GM19438 (cell line): Measurements from ENCODE around the gene HMGN4.
"Not testable (repeated sequence)": the region's sequence is repeated elsewhere in the genome, so short reads cannot be mapped to it uniquely, and the experiment has no call there.

Experiments used
- ATAC-seq: cut with Tn5 transposase; IDR thresholded peaks from one replicate; pipeline ENCODE4 v1.9.1; 2021; ENCODE audit warnings: low read depth; ENCODE audit not compliant: unreplicated experiment

HMGN4 gene

DNA sequence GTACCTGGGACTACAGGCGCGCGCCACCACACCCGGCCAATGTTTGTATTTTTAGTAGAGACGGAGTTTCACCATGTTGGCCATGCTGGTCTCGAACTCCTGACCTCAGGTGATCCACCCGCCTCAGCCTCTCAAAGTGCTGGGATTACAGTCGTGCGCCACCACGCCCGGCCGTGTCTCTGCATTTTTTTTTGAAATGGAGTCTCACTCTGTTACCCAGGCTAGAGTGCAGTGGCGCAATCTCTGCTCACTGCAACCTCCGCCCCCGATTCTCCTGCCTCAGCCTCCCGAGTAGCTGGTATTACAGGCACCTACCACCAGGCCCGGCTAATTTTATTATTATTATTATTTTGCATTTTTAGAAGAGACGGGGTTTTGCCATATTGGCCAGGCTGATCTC lies 9.2 kb downstream of the HMGN4 start:
- not testable (repeated sequence) for ATAC-seq

DNA sequence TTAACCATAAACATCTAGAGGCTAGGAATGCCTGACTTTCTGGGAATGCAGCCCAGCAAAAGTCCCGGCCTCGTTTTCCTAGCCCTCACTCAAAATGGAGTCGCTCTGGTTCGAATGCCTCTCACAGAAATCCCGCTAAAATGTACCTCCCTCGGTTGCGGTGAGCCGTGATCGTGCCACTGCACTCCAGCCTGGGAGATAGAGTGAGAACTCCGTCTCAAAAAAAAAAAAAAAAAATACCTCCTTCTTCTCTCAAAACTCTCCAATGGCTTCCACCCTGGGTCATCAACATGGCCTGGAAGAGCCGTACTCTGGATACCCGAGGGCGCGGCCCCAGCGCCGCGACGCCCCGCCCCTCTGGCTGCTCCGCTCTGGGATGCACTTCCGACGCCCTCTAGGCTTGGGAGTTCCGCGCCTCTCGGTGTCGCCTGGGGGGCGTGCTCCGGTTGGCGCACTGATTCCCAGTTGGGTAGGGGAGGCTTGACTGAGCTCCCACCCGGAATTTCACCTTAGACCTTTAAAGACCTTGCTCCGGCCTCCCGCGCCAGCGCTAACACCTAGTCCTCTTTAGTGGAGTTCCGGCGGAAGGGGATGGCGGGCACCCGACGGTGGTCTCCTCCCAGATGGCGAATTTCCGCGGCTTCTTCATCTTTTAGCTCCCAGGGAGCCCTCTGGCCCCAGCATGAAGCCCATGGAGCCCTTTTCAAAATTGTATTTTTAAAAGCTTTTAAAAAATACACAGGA lies 12.3 kb downstream of the HMGN4 start:
- peak; percentile 37 for ATAC-seq

DNA sequence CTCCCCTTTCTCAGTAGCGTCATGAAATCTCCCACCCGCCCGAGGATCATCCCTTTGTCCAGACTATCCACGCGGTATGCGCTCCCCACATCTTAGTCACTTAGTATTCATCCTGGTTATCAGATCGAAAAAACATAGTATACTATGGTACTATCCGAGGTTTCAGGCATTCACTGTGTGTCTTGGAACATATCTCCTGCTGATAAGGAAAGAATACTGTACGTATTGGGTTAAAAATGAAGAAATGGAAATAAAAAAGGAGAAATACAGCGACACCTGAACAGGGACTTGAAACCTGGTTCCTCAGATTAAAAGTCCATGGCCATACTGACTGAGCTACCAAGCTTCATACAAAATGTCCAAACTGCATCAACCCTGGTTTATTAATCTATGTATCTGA lies 14.0 kb downstream of the HMGN4 start:
- no peak for ATAC-seq

DNA sequence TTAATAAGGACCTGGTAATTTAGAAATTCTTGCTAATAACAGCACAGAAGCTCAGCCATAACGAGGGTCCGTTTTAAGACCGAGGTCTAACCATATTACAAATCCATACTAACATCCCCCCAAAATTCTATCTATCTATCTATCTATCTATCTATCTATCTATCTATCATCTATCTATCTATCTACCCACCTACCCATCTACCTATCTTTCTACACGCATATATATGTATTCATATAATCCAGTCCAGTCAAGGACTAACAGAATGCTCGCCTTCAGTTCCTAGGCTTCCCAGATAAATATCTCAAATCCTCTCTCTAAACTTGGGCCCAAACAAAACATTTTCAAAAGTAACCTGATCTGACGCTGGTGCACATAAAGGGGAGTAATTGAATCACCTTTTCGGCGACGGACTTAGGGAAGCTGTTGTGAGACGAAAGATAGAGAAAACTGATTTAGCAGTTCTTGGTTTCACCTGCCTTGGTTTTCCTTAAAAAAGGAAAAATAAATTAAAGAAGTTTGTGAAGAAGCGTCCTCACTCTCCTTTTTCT lies 14.5 kb downstream of the HMGN4 start:
- no peak for ATAC-seq

DNA sequence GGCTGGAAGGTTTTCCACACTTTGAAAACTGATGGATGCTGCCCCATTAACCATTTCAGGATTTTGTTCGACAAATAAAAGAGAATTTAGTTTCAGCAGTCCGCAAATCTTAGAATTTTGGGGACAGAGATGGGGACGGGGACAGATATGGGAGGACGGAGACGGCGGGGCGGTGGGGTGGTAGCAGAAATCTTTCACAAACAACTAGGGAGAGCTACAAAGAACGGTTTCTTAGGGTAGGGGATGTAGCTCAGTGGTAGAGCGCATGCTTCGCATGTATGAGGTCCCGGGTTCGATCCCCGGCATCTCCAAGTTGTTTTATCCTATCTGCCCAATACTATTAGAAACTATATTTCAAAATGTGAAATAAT lies 15.1 kb downstream of the HMGN4 start:
- no peak for ATAC-seq

DNA sequence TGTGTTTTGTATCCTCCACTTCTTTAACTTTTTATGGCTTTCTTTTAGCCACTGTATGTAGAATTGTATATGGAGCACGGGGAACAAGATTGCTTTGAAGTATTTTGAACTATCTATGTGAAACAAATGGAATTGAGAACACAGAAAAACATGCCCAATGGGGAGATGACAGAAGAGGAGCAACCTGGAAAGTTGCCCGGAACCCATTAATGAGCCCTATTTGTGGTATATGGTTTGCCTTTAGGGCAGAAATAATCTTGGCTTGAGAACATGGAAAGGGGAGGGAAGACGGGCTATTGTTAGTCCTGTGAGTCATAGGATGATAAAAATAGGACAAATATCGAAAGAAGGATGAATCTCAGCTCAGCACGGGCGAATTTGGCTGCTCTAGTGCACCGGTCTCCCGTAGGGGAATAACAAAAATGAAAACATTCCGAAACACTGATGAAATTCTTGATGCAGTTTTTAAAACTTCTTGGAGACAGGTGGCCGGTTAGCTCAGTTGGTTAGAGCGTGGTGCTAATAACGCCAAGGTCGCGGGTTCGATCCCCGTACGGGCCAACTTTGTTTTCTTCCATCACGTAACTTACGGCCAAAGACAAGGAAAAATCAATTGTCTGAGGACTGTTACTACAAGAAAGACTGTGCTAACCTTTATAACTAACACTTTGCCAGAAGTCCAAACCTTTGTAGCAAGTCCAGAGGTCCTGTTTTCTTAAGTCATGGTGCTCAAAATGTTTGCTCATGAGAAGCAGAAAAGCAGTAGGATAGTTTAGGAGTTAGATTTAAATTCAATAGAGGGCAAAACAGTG lies 15.7 kb downstream of the HMGN4 start:
- ATAC-seq: no peak

DNA sequence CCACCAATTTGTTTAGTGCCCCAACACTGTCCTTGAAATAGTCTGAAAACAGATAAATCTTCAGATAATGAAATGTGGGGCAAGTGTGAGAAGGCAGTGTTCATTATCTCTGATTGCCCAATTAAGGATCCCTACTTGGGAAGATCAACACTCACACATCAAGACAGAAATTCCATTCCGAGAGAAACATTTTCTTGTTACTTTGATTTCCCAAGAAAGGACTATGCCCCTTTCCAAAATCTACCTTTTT lies 16.2 kb downstream of the HMGN4 start:
- ATAC-seq: no peak

DNA sequence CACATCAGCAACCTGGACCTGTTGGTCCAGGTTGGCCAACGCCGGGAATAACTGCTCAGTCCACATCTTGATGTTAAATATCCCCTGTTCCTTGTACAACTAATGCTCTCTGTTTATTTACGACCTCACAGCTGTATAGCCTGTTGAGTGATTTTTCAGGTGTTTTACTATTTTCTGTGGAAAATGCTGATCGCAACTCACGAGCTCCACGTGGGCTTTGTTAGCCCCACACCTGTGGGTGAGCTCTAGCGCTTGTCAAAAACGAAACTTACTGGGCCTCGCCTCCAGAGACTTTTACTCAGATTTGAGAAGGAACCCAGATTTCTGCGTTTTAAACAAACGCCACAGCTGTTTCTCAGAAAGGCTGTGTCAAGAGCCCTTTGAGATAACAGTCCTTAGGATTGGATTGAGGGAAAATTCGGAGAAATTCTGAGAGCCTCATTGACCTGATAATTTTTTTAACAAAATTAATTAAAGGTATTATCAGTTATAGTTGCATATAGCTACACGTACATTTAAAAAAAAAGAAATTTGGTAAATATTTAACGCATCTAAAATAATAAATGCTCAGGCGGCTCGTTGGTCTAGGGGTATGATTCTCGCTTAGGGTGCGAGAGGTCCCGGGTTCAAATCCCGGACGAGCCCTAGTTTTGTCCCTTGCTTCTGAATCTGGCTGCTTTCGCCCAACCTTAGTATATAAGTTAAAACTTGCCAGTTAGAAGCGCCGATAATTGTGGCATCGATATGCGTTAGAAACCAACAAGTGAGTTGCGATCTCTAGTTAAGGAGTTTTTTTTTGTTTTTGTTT lies 16.7 kb downstream of the HMGN4 start:
- no peak for ATAC-seq

DNA sequence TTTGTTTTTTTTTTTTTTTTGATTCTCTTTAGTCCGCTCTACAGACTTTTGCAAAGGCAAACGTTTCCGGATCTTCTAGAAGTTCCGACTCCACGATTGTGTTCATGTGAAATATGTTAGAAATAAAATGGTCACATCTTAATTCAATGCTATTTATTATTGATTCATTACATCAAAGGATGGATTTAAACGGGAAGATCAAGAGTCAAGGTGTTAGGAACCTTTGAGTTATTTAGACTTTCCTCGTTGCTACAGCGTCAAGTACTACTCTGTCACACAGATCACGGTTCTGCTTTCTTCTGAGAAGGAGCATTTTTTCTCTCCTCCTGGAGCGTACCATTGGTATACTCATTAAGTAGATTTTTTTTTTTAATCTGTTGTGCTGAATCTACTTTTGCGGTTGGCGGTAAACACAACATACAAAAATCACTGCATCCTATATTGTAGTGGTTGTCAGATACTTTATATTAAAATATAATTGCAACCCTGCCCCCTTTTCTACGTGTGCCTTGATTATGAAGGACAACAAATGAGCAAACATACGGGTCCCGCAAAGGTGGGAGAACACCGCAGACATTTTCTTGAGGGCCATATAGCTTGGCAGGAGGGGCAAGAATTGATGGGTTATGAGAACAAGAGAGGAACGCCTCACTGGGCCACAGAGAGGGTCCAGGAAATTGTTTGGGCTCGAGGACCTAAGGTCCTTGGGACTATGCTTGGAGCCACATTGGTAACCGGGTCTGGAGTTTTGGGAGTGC lies 17.5 kb downstream of the HMGN4 start:
- no peak for ATAC-seq

DNA sequence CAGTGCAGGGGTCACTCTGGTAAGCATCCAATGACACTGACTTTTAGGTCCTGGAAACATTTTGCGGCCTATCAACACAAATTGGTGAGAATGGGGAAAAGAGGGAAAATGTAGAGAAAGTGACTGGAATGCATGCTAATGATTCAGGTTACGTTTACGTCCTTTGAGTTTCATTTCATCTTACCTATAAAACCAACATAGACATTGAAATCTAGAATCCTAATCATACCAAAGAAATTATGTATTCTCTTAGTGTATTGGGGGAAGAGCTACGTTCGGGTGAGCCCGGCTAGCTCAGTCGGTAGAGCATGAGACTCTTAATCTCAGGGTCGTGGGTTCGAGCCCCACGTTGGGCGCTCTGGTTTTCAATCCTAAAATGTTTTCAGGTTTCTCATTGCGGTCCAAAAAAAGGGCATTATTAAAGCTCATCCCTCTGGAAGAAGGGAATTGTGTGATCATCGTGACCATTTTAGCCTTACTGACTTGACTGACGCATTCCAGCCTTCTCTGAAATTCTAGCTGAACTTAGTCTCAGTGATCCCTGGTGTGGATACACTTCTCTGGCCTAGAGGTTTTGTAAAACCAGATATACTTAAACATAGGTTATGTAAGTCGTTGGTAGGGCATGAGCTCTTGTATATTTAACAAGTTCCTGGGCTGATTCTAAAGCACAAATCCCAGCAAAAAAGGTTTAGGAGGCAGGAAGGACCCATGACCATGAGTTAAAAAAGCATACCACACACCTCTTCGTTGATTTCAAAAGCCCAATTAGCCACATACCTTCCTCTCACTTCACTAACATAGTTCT lies 18.3 kb downstream of the HMGN4 start:
- ATAC-seq: no peak

DNA sequence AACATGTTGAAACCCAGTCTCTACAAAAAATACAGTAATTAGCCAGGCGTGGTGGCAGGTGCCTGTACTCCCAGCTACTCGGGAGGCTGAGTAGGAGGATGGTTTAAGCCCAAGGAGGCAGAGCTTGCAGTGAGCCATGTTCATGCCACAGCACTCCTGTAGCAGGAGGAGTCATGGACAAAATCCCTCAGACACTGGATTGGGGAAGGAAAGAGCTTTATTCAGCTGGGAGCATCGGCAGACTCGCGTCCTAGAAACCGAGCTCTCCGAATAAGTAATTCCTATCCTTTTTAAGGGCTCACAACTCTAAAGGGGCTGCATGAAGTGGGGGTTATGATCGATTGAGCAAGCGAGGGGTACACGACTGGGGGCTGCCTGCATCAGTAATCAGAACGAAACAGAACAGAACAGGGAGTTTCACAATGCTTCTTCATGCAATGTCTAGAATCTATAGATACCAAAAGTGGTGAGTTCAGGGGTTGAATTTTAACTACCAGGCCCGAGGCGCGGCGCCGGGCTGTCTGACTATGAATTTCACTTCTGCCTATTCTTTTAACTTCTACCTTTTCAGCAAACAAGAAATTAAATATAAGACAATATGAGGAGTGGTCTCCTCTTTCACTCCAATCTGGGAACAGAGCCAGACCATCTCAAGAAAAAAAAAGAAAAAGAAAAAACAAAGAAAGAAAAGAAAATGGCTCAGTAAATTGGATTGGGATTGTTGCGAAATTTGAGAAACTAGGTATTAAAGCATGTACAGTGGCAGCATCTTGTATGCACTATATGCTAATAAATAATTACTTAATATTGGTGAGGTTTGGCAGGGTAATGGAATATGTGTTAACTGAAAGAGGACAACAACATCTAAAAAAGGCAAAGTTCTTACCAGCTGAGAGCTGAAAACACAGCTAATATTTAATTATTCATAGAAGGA lies 23.6 kb downstream of the HMGN4 start:
- ATAC-seq: no peak

DNA sequence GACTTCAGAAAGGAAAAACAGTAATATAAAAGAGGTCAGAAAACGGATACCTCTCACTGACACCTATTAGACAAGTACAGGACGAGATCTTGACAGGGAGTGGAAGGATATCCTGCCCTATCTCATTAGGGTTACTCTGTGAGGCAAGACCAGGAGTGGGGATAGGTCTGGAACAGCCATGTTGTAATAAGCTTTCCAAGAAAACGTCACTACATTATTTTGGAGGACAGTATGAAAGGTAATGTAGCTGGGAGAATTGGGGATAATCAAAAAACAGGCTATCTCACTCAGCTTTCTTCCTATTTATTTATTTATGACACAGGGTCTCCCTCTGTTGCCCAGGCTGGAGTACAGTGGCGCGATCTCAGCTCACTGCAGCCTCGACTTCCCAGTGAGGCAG lies 25.3 kb downstream of the HMGN4 start:
- no peak for ATAC-seq

DNA sequence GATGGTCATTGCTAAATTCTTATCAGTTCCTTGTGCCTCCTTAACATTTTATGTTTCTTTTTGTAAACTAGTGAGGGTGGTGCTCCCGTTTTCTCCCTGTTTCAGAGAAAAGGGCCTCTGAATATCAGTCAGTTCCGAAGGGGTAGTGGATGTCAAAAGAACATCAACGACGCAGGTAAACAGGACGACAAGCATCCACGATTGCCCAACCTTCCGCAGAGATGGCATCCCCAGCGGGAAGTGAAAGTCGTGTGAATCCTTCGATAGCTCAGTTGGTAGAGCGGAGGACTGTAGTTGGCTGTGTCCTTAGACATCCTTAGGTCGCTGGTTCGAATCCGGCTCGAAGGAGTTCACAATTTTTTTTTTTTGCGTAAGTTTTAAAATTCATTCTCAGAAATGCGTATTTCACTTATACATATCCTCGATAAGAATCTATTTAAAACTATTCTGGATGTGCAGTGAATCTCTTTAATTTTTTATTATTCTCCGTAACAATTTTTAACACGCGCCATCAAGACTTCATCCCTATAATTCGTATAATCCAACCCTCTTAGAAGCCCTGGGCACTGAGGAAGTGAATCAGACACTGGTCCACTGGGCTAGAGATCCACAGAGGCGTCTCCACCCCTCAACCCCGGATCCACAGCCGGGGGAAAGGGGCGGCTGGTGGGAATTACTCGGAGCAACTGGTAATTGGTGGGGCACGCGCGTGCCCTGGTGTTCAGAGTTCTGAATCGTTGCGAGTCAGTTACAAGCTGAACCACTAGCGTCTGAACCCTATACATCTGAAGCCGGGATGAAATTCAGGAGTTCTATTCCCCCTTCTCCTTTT lies 30.7 kb downstream of the HMGN4 start:
- ATAC-seq: peak; percentile 67

DNA sequence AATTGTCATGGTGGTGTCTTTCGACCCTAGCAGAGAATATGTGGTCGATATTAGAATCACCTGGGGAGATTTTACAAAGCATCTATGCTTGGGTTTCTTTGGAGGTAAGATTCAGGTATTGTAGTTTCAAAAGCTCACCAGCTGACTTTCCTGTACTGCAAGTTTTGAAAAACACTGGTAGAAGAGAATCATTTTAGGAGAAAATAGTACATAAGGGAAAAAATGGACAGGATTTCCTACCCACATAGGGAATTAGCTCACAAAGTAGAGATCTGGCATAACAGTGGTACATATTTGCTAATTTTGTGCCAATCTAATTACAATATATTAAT lies 31.2 kb downstream of the HMGN4 start:
- no peak for ATAC-seq

DNA sequence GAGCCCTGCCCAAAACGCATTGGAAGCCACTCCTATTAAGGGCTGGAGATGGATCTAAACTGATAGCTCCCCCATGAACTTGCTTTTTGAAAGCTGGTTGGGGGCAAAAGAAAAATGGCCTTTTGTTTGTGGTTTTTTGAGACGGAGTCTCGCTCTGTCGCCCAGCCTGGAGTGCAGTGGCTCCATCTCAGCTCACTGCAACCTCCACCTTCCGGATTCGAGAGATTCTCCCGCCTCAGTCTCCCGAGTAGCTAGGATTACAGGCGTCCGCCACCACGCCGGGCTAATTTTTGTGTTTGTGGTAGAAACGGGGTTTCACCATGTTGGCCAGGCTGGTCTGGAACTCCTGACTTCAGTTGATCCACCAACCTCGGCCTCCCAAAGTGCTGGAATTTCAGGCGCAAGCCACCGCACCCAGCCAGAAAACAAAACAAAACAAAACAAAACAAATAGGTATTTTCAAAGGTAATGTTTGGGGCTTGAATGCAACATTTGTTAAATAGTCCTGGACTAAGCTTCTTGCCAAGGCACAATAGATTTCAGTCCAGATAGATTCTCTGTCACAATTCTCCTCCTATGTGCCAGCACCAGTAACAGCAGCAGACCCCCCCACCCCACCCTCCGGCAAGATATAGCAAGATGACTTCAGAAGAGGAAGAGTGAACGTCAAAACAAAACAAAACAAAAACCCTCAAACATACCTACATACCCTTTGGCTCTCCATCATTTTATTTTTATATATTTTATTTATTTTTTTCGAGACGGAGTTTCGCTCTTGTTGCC lies 32.1 kb downstream of the HMGN4 start:
- no peak for ATAC-seq

DNA sequence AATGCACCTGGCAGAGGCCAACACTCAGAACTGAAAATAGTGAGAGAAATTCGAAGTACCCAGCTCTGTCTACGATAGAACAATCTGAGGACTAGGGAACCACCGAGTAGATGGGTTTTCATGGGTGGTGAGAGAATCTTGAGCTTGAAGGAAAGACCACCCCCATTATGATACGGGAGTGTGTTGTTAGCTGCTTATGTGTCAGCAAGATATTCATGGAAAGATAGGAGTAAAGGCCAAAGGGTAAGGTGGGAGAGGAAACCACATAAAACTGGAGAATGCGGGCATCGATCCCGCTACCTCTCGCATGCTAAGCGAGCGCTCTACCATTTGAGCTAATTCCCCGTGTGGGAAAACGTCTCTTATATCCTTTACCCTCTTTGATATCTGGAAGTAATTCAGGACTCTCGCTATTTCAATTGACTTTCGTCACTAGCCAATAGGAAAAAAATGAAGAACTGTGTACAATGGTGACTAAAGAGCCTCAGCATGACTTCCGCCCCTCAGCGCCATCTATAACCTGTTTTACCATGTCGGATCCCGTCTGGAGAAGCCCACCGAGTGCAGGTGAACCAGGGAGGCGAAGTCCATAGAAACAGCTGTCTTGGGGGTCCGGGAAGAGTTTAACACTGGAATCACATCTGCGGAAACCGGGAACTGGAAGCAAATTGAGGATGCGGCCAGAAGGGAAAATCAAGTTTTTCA lies 33.6 kb downstream of the HMGN4 start:
- no peak for ATAC-seq

DNA sequence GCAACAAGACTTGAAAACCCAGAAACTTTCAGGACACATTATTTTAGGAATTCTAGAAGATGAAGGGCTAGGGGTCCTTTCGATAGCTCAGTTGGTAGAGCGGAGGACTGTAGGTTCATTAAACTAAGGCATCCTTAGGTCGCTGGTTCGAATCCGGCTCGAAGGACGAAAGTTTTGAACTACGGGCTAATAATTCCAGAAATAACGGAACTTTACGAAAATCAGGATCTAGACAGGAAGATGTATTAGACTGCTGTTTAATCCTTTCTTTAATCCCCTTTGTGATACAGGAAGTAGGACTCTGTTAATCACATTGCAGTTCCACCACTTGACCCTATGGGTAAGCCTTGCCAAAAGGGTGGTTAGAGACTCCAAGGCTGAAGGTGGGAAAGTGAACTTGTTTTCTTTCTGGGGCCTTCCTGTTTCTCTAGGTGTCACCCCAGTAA lies 37.4 kb downstream of the HMGN4 start:
- no peak for ATAC-seq
